ENCODE measurements around the gene HTT. TPM values are rescaled to one million over a fixed set of nuclear protein-coding genes. Genes with fewer than 3 reads are reported as not detected.
A peak's percentile ranks its signal among the peaks of the same experiment; 100 is the strongest.

Gene HTT
- total RNA-seq, 6 experiments from 2014 or later, result 25.5 to 37.8 (median 30.3) TPM

GRCh38 chr4:3035674-3036073 is 38.8 kb upstream of the HTT start:
- Histone ChIP-seq H3K36me3 (no peaks in the 10 kb centered on the region), H3K9me3 (no peaks in the 10 kb centered on the region), H3K4me3 (no peak overlapping the region), H3K27me3 (no peaks in the 10 kb centered on the region), H3K4me1 (no peaks in the 10 kb centered on the region), H3K27ac (no peak overlapping the region)
- 83% methylated on average over 3 of the region's 6 CpGs for WGBS (ENCODE audit: insufficient coverage, low coverage, low lambda C conversion rate, missing lambda C conversion rate)
- TF ChIP-seq POLR2A (IDR thresholded peaks at IDR 0.05), result no peak
- no peak for TF ChIP-seq CTCF (IDR thresholded peaks at IDR 0.05)
- intact Hi-C loops (cut with DNase I), result loop anchor here in 1 of 2 donors (10.0 kb wide), 2 partner anchors 61 to 271 kb away; no protein-coding TSS in a partner anchor
- no peak for DNase-seq
- no peak for ATAC-seq

DNA sequence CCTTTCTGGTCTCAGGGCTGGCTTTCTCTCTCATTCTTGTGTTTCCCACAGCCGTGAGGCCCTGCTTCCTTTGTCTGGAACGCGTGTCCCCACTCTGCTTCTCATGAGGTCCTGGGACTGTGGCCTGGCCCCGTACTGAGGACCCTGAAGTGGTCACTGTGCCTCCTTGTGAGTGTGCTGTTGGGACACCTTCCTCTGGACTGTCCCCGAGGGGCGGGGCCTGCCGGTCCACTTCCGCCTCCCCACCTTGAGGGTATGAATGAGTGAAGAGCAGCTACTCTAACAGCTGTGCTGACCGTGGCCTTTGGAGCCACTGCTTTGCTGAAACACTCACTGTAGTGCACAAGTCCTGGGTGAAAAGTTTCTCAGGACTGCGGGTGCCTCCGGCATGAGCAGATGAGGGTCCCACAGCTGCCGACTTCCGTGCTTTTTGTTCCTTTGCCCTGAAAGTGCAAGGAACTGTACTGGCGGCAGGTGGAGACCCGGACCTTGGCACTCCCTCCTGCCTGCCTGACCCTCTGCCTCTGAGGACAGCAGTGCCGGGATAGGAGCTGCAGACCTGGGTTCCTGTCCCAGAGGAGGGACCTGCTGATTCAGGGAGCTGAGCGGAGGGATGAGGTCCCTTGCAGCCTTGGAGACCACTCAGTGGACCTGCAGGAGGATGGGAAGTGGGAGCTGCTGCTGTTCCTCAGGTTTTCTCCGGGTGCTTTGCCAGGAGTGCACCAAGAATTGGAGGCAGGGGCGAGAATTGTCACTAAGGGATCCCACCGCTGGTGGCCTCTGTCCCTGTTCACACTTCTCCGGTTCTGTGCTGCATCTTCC is 38.1 kb upstream of the HTT start:
- WGBS (ENCODE audit: insufficient coverage, low coverage, low lambda C conversion rate, missing lambda C conversion rate), result 78% methylated on average over 7 of the region's 21 CpGs
- Histone ChIP-seq H3K27me3 (no peaks in the 10 kb centered on the region), H3K4me3 (no peak overlapping the region), H3K36me3 (no peaks in the 10 kb centered on the region), H3K27ac (no peak overlapping the region), H3K9me3 (no peaks in the 10 kb centered on the region), H3K4me1 (peaks cover 0 to 1% (median 0%) of the 10 kb centered on the region in 4 donors)
- intact Hi-C loops (cut with DNase I), result loop anchor here in 1 of 2 donors (10.0 kb wide), 2 partner anchors 62 to 272 kb away; no protein-coding TSS in a partner anchor
- DNase-seq (no peak), ATAC-seq (no peak)
- TF ChIP-seq POLR2A (IDR thresholded peaks at IDR 0.05) (no peak), CTCF (IDR thresholded peaks at IDR 0.05) (no peak)

DNA sequence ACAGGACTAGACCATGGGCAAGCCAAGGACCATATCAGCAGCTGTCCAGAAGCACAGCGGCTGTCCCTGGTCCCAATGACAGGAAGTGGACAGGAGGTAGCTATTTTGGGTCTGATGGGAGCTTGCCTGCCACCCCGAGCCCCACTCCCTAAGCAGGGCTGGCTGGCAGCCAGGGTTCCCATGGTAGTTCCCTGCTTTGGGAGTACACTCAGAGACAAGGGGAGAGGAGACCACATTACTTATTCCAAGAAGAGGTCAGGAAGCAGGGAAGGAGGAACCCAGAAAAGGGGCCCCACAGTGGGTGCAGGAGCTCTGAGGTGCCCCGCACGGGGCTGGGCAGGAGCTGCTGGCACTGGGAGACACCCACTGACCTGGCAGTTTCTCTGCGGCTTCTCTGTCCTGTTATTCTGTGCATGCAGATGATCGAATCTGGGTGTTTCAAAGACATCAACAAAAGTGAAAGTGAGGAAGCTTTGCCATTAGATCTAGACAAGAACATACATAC is 36.5 kb upstream of the HTT start:
- intact Hi-C loops (cut with DNase I), result loop anchor here in 1 of 2 donors (10.0 kb wide), 2 partner anchors 63 to 273 kb away; no protein-coding TSS in a partner anchor
- DNase-seq, result peak in 1 of 3 donors; percentile 41
- 47% methylated on average over 4 of the region's 6 CpGs for WGBS (ENCODE audit: insufficient coverage, low coverage, low lambda C conversion rate, missing lambda C conversion rate)

More for the DNA sequence above, 36.5 kb upstream of the HTT start:
- no peaks in the 10 kb centered on the region for H3K36me3 ChIP-seq
- H3K27ac ChIP-seq, result no peak overlapping the region
- H3K9me3 ChIP-seq, result no peaks in the 10 kb centered on the region
- ATAC-seq, result no peak
- no peak for TF ChIP-seq CTCF (IDR thresholded peaks at IDR 0.05)
- no peak for TF ChIP-seq POLR2A (IDR thresholded peaks at IDR 0.05)
- H3K4me1 ChIP-seq, result peaks cover 0 to 10% (median 0%) of the 10 kb centered on the region in 4 donors
- no peak overlapping the region for H3K4me3 ChIP-seq
- H3K27me3 ChIP-seq, result no peaks in the 10 kb centered on the region
